K562 (cell line): ENCODE data around the gene WDR62. TPM values are rescaled to one million over a fixed set of nuclear protein-coding genes. Genes with fewer than 3 reads are reported as not detected.
A peak's percentile ranks its signal among the peaks of the same experiment; 100 is the strongest.

ENCODE experiments used
- BRF1 ChIP-seq: IDR thresholded peaks from 3 replicates; pipeline ENCODE4 v1.6.1; 2011; ENCODE audit warnings: borderline replicate concordance, mild to moderate bottlenecking; ENCODE audit not compliant: insufficient read length; ENCODE audit errors: extremely low read depth
- CHD4 ChIP-seq: fragments of 200-600 bp; sonication (generic); IDR thresholded peaks from 3 replicates; pipeline ENCODE4 v1.6.1; 2012; ENCODE audit warnings: low read depth, mild to moderate bottlenecking, mixed read lengths, low read length, inconsistent platforms; ENCODE audit not compliant: insufficient read depth, insufficient replicate concordance, poor library complexity, severe bottlenecking
- GABPA ChIP-seq: fragments of 200-800 bp; sonication (Bioruptor generic); conservative IDR thresholded peaks from 2 replicates; pipeline ENCODE4 v1.6.1; 2016; ENCODE audit warnings: low read depth, missing genetic modification characterization, missing compliant biosample characterization
- NONO ChIP-seq, 2 experiments: fragments of 200-400 bp in 1 of 2; fragments of 450-650 bp in 1 of 2; formaldehyde crosslinking in 1 of 2; IDR thresholded peaks; 2 replicates each; pipeline ENCODE4 v1.6.1; 2017; ENCODE audit warnings: low read depth in 2 of 2, mild to moderate bottlenecking in 2 of 2, moderate library complexity in 2 of 2, low read length in 1 of 2
- PTBP1 ChIP-seq: fragments of 200-400 bp; formaldehyde crosslinking; IDR thresholded peaks from 2 replicates; pipeline ENCODE4 v1.6.1; 2017; ENCODE audit warnings: low read depth, low read length
- RAD51 ChIP-seq: fragments of 450-650 bp; IDR thresholded peaks from 2 replicates; pipeline ENCODE4 v1.7.1; 2016; ENCODE audit warnings: low read depth, mild to moderate bottlenecking, borderline replicate concordance
- RREB1 ChIP-seq: fragments of 250-450 bp; sonication (Bioruptor Pico); IDR thresholded peaks from 2 replicates; pipeline ENCODE4 v1.4.0; 2020
- SIN3B ChIP-seq: fragments of 450-650 bp; IDR thresholded peaks from 2 replicates; pipeline ENCODE4 v1.6.1; 2017; ENCODE audit warnings: low read depth, mild to moderate bottlenecking, moderate library complexity
- SMAD4 ChIP-seq: fragments of 250-450 bp; sonication (Bioruptor Pico); conservative IDR thresholded peaks from 2 replicates; pipeline ENCODE4 v1.8.0; 2021; ENCODE audit warnings: inconsistent platforms, mild to moderate bottlenecking, moderate library complexity
- SMARCC2 ChIP-seq: fragments of 450-650 bp; IDR thresholded peaks from 2 replicates; pipeline ENCODE4 v1.6.1; 2017; ENCODE audit warnings: antibody characterized with exemption, moderate library complexity, mild to moderate bottlenecking, low read depth
- TCF3 ChIP-seq: sonication (generic); formaldehyde crosslinking; IDR thresholded peaks from 2 replicates; pipeline ENCODE4 v1.4.0; 2020; ENCODE audit warnings: mild to moderate bottlenecking, missing genetic modification reagents
- ZBTB43 ChIP-seq: sonication (generic); formaldehyde crosslinking; IDR thresholded peaks from 2 replicates; pipeline ENCODE4 v1.8.0; 2023; ENCODE audit warnings: mild to moderate bottlenecking, missing genetic modification reagents
- polyA plus RNA-seq, 8 experiments: library from polyadenylated mRNA; depleted of rRNA in 4 of 8; stranded (reverse) in 5 of 8; unstranded in 3 of 8; fragments of >200 nt; fragmentation: Nextera tagmentation in 2 of 8; fragmentation: Illumina TruSeq in 1 of 8; extraction: Ambion mirVana in 2 of 8; extraction: Trizol in 1 of 8; gene quantifications; 2 replicates each; pipeline versions ENCODE4 v1.2.1 to v1.2.3, GENCODE V29; 2011 to 2014; ENCODE audit warnings: inconsistent platforms in 1 of 8, missing spikeins in 1 of 8
- total RNA-seq, 7 experiments: library from RNA; depleted of rRNA in 6 of 7; stranded (reverse); fragments of >200 nt in 6 of 7; fragmentation: Illumina TruSeq in 2 of 7; extraction: Trizol in 2 of 7; gene quantifications; 2 replicates each; pipeline versions ENCODE4 v1.2.1 to v1.2.3, GENCODE V29; 2011 to 2021; ENCODE audit warnings: low replicate concordance in 1 of 7
- TF ChIP-seq, protein P1 (sequence below): fragments of 250-450 bp; sonication (Bioruptor Pico); IDR thresholded peaks from 2 replicates; pipeline ENCODE4 v1.4.0; 2020
- TF ChIP-seq, protein P2 (sequence below): fragments of 450-650 bp; IDR thresholded peaks from 2 replicates; pipeline ENCODE4 v1.6.1; 2018; ENCODE audit not compliant: partially characterized antibody

WDR62 gene
- total and polyA plus RNA-seq, 9 of the 15 experiments (the other 6 are each of a cell fraction or from before 2014, with no cell fraction given) = 0.35 to 32.8 (median 14.4) TPM

DNA sequence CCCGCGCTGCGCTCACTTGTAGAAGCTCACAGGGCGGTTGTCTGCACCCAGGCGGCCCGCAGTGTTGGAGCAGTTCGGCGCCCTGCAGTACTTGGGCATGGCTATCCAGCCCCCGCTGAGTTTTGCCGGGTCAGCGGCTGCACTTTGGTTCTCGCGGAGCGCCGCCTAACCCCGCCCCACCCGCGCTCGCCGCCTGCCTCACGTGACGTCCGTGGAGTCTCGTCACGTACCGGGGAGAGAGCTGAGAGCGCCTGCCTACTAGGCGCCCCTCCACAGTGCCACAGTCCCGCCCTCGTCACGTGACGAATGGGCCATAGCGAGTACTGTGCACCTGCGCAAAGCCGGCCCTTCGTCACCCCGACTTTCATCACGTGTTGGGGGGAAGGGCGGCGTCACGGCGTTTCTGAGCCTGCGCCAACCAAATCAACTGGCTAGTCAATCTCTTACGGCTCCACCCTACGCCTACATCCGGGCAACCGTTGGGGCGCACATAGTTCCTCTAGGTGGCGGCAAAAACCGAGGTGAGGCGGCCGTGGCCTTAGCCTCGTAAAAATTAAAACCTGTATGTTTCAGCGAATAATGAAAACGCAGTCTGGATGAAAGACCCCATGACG, 471 bp upstream of the WDR62 start, which contains the start of gene THAP8 (continued):
- TF ChIP-seq CHD4 = no peak
- 0 out of 2 replicates have a peak, but pooled peaks have one; percentile 28 for TF ChIP-seq GABPA (tag)
- TF ChIP-seq ZBTB43 (CRISPR knock-in tag) = no peak
- peak; percentile 92 for TF ChIP-seq SMAD4
- no peak for TF ChIP-seq SMARCC2
- TF ChIP-seq, protein P1, sequence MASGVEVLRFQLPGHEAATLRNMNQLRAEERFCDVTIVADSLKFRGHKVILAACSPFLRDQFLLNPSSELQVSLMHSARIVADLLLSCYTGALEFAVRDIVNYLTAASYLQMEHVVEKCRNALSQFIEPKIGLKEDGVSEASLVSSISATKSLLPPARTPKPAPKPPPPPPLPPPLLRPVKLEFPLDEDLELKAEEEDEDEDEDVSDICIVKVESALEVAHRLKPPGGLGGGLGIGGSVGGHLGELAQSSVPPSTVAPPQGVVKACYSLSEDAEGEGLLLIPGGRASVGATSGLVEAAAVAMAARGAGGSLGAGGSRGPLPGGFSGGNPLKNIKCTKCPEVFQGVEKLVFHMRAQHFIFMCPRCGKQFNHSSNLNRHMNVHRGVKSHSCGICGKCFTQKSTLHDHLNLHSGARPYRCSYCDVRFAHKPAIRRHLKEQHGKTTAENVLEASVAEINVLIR = no peak
- TF ChIP-seq SIN3B = peak; percentile 40; the same call in 1 of the 2 replicates
- TF ChIP-seq TCF3 (CRISPR knock-in tag) = no peak
- no peak for TF ChIP-seq PTBP1
- no peak for TF ChIP-seq RREB1 (CRISPR knock-in tag)
- TF ChIP-seq BRF1 = no peak
- TF ChIP-seq NONO (IDR thresholded peaks at IDR 0.05; ENCODE audit: low read depth in 2 of 2, low read length in 1 of 2) = peak in 1 of 2 experiments; percentile 43; a peak in 1 of 4 replicates
- TF ChIP-seq RAD51 = peak; percentile 99
- TF ChIP-seq, protein P2, sequence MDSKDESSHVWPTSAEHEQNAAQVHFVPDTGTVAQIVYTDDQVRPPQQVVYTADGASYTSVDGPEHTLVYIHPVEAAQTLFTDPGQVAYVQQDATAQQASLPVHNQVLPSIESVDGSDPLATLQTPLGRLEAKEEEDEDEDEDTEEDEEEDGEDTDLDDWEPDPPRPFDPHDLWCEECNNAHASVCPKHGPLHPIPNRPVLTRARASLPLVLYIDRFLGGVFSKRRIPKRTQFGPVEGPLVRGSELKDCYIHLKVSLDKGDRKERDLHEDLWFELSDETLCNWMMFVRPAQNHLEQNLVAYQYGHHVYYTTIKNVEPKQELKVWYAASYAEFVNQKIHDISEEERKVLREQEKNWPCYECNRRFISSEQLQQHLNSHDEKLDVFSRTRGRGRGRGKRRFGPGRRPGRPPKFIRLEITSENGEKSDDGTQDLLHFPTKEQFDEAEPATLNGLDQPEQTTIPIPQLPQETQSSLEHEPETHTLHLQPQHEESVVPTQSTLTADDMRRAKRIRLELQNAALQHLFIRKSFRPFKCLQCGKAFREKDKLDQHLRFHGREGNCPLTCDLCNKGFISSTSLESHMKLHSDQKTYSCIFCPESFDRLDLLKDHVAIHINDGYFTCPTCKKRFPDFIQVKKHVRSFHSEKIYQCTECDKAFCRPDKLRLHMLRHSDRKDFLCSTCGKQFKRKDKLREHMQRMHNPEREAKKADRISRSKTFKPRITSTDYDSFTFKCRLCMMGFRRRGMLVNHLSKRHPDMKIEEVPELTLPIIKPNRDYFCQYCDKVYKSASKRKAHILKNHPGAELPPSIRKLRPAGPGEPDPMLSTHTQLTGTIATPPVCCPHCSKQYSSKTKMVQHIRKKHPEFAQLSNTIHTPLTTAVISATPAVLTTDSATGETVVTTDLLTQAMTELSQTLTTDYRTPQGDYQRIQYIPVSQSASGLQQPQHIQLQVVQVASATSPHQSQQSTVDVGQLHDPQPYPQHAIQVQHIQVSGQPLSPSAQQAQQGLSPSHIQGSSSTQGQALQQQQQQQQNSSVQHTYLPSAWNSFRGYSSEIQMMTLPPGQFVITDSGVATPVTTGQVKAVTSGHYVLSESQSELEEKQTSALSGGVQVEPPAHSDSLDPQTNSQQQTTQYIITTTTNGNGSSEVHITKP = peak; percentile 90
